ENCODE data around the gene NRBP1. TPM values are rescaled to one million over a fixed set of nuclear protein-coding genes. Genes with fewer than 3 reads are reported as not detected.

Gene NRBP1
- total RNA-seq, 3 donors from 2014 or later (not counting 1 experiment from before 2014, with no cell fraction given), result 240 to 278 (median 262) TPM

GRCh38 chr2:27427863-27428212, 593 bp upstream of the NRBP1 start:
- H3K4me3 ChIP-seq (ENCODE audit: low read length), result peak overlapping the region; percentile 69
- intact Hi-C loops (cut with micrococcal nuclease), result loop anchor here (1.0 to 5.0 kb wide), 3 partner anchors 19 to 58 kb away; partner anchors contain the start of genes EIF2B4, PPM1G and SNX17
- peak overlapping the region; percentile 94 to 97 for H3K27ac Mint-ChIP-seq

GRCh38 chr2:27428978-27429541, 629 bp downstream of the NRBP1 start:
- intact Hi-C loops (cut with micrococcal nuclease), result loop anchor here (1.0 to 5.0 kb wide), 4 partner anchors 20 to 73 kb away; partner anchors contain the start of genes EIF2B4, GTF3C2, PPM1G and SNX17
- WGBS (ENCODE audit: insufficient coverage), result under 1% methylated on average over 51 of the region's 51 CpGs
- DNase-seq (peak; percentile 77 to 83), ATAC-seq (peak; percentile 64 to 89 (median 78))
- peak overlapping the region; percentile 95 for H3K4me3 Mint-ChIP-seq
- no peaks in the 10 kb centered on the region for H3K27me3 Mint-ChIP-seq (ENCODE audit: low read depth in 2 of 2)
- Histone ChIP-seq H3K9me3 (ENCODE audit: control insufficient read depth, insufficient read depth, low read length) (no peaks in the 10 kb centered on the region), H3K27me3 (ENCODE audit: control insufficient read depth, insufficient read depth, low read length) (no peaks in the 10 kb centered on the region), H3K27ac (ENCODE audit: low read length) (peak overlapping the region; percentile 78), H3K36me3 (ENCODE audit: control insufficient read depth, insufficient read depth, low read length) (peaks cover 12% of the 10 kb centered on the region), H3K4me1 (ENCODE audit: control insufficient read depth, insufficient read depth, low read length) (peaks cover 28% of the 10 kb centered on the region), H3K4me3 (ENCODE audit: low read length) (peak overlapping the region; percentile 69)
- peak overlapping the region; percentile 94 to 97 for H3K27ac Mint-ChIP-seq
- no peaks in the 10 kb centered on the region for H3K9me3 Mint-ChIP-seq
- TF ChIP-seq CTCF (IDR thresholded peaks at IDR 0.05), result no peak
- peaks cover 49% of the 10 kb centered on the region in 2 donors for H3K4me1 Mint-ChIP-seq
- H3K36me3 Mint-ChIP-seq, result peaks cover 11% of the 10 kb centered on the region

More at GRCh38 chr2:27427863-27428212, 593 bp upstream of the NRBP1 start:
- Histone ChIP-seq H3K36me3 (ENCODE audit: control insufficient read depth, insufficient read depth, low read length) (peaks cover 1% of the 10 kb centered on the region), H3K4me1 (ENCODE audit: control insufficient read depth, insufficient read depth, low read length) (peaks cover 28% of the 10 kb centered on the region), H3K27ac (ENCODE audit: low read length) (peak overlapping the region; percentile 78), H3K9me3 (ENCODE audit: control insufficient read depth, insufficient read depth, low read length) (no peaks in the 10 kb centered on the region), H3K27me3 (ENCODE audit: control insufficient read depth, insufficient read depth, low read length) (no peaks in the 10 kb centered on the region)
- DNase-seq, result no peak
- Mint-ChIP-seq H3K4me1 (peaks cover 37 to 40% of the 10 kb centered on the region in 2 donors), H3K4me3 (peak overlapping the region; percentile 95), H3K9me3 (no peaks in the 10 kb centered on the region), H3K36me3 (no peaks in the 10 kb centered on the region), H3K27me3 (ENCODE audit: low read depth in 2 of 2) (no peaks in the 10 kb centered on the region)
- 38% methylated on average over 6 of the region's 7 CpGs for WGBS (ENCODE audit: insufficient coverage)
- TF ChIP-seq CTCF (IDR thresholded peaks at IDR 0.05), result no peak
- ATAC-seq, result no peak

- peaks cover 31% of the 10 kb centered on the region for H3K36me3 Mint-ChIP-seq
- DNase-seq, result peak in 1 of 2 donors; percentile 60
Observed at GRCh38 chr2:27431395-27431794, 3.0 kb downstream of the NRBP1 start.

More at GRCh38 chr2:27431395-27431794, 3.0 kb downstream of the NRBP1 start:
- Mint-ChIP-seq H3K9me3 (no peaks in the 10 kb centered on the region), H3K4me3 (peak overlapping the region; percentile 66), H3K27ac (peak overlapping the region; percentile 94 to 97), H3K4me1 (peaks cover 61% of the 10 kb centered on the region in 2 donors), H3K27me3 (ENCODE audit: low read depth in 2 of 2) (no peaks in the 10 kb centered on the region)
- intact Hi-C loops (cut with micrococcal nuclease), result no loop called here
- no peaks in the 10 kb centered on the region for H3K27me3 ChIP-seq (ENCODE audit: control insufficient read depth, insufficient read depth, low read length)
- H3K4me1 ChIP-seq (ENCODE audit: control insufficient read depth, insufficient read depth, low read length), result peaks cover 28% of the 10 kb centered on the region
- no peak for TF ChIP-seq CTCF (IDR thresholded peaks at IDR 0.05)
- no peak overlapping the region for H3K27ac ChIP-seq (ENCODE audit: low read length)
- H3K36me3 ChIP-seq (ENCODE audit: control insufficient read depth, insufficient read depth, low read length), result peaks cover 35% of the 10 kb centered on the region
- H3K9me3 ChIP-seq (ENCODE audit: control insufficient read depth, insufficient read depth, low read length), result no peaks in the 10 kb centered on the region
- H3K4me3 ChIP-seq (ENCODE audit: low read length), result no peak overlapping the region
- peak in 1 of 3 donors; percentile 36 for ATAC-seq
